H1 (cell line): Measurements from ENCODE around the gene RALGAPA1. TPM values are rescaled to one million over a fixed set of nuclear protein-coding genes. Genes with fewer than 3 reads are reported as not detected.

Experiments
- CTCF ChIA-PET: fragments of 300-600 bp; sonication (Branson Sonifier 250); formaldehyde crosslinking; loops from one replicate; lab custom pipeline; 2021; ENCODE audit not compliant: partially characterized antibody; lab: Charles Lee
- POLR2A ChIA-PET: fragments of 300-600 bp; sonication (Branson Sonifier 250); formaldehyde crosslinking; loops from one replicate; lab custom pipeline; 2021; ENCODE audit warnings: inconsistent platforms; ENCODE audit not compliant: partially characterized antibody; lab: Charles Lee
- DNase-seq, 2 experiments: peaks; one replicate each; pipeline versions ENCODE4 v3.0.0 to v3.0.0-alpha.2; 2010 to 2022; ENCODE audit warnings: low spot score in 2 of 2, low read depth in 1 of 2, mixed read lengths in 1 of 2
- FAIRE-seq: peaks from 2 replicates; lab custom pipeline; 2011; peaks lifted over from hg19 to GRCh38; lab: Jason Lieb, UNC
- H2AFZ ChIP-seq: 2 replicates; pipeline ENCODE4 v1.8.1; 2012; ENCODE audit warnings: low read length, inconsistent platforms
- H2AK5ac ChIP-seq: 2 replicates; pipeline ENCODE4 v1.6.1; 2013; ENCODE audit warnings: low read depth, low read length
- H2BK120ac ChIP-seq: replicated peaks from 2 replicates; pipeline ENCODE3; 2013; ENCODE audit warnings: low read depth, low read length, inconsistent platforms
- H2BK12ac ChIP-seq: 2 replicates; pipeline ENCODE4 v1.6.1; 2013; ENCODE audit warnings: low read depth, low read length
- H2BK15ac ChIP-seq: 2 replicates; pipeline ENCODE4 v1.6.1; 2013; ENCODE audit warnings: low read length
- H2BK20ac ChIP-seq: 2 replicates; pipeline ENCODE4 v1.6.1; 2013; ENCODE audit warnings: low read length
- H2BK5ac ChIP-seq: 2 replicates; pipeline ENCODE4 v1.6.1; 2013; ENCODE audit warnings: low read depth, low read length
- H3K14ac ChIP-seq: 2 replicates; pipeline ENCODE4 v1.6.1; 2013; ENCODE audit warnings: inconsistent platforms; ENCODE audit not compliant: insufficient read length
- H3K18ac ChIP-seq: 2 replicates; pipeline ENCODE4 v1.6.1; 2013; ENCODE audit warnings: low read length; ENCODE audit errors: extremely low read depth
- H3K23ac ChIP-seq: 2 replicates; pipeline ENCODE4 v1.6.1; 2013; ENCODE audit warnings: inconsistent platforms; ENCODE audit not compliant: insufficient read length
- H3K23me2 ChIP-seq: 2 replicates; pipeline ENCODE4 v1.6.1; 2013; ENCODE audit warnings: low read depth, low read length
- H3K27ac ChIP-seq: 2 replicates; pipeline ENCODE4 v1.6.1; 2011; ENCODE audit warnings: low read depth, low read length, inconsistent platforms
- H3K27me3 ChIP-seq, 4 experiments: replicated peaks in 1 of 4; 1 replicate in 1 of 4; 2 replicates in 3 of 4; pipeline versions ENCODE4 v1.6.1 to v1.8.1; 2011 to 2013; ENCODE audit warnings: low read length in 3 of 4, mild to moderate bottlenecking in 3 of 4, inconsistent platforms in 2 of 4, mixed read lengths in 2 of 4, moderate library complexity in 1 of 4; ENCODE audit not compliant: control insufficient read depth in 3 of 4, insufficient read depth in 3 of 4; ENCODE audit errors: extremely low read depth in 1 of 4
- H3K36me3 ChIP-seq, 4 experiments: 2 replicates each; pipeline versions ENCODE4 v1.6.1 to v1.8.1; 2011 to 2013; ENCODE audit warnings: mild to moderate bottlenecking in 4 of 4, low read length in 3 of 4, moderate library complexity in 2 of 4, control low read depth in 1 of 4, inconsistent platforms in 1 of 4; ENCODE audit not compliant: insufficient read depth in 4 of 4, control insufficient read depth in 2 of 4
- H3K4ac ChIP-seq: replicated peaks from 2 replicates; pipeline ENCODE3; 2013; ENCODE audit warnings: low read length, low read depth, mixed read lengths, inconsistent platforms; ENCODE audit not compliant: insufficient read length
- H3K4me1 ChIP-seq, 4 experiments: replicated peaks in 1 of 4; 1 replicate in 1 of 4; 2 replicates in 3 of 4; pipeline versions ENCODE4 v1.6.1 to v1.8.1; 2011 to 2013; ENCODE audit warnings: low read length in 3 of 4, inconsistent platforms in 2 of 4, mixed read lengths in 1 of 4; ENCODE audit not compliant: insufficient read depth in 4 of 4, control insufficient read depth in 3 of 4
- H3K4me2 ChIP-seq, 2 experiments: 2 replicates each; pipeline versions ENCODE4 v1.6.1 to v1.8.1; 2011 to 2013; ENCODE audit warnings: low read depth in 2 of 2, low read length in 2 of 2, control low read depth in 1 of 2, inconsistent platforms in 1 of 2, mild to moderate bottlenecking in 1 of 2; ENCODE audit not compliant: insufficient read depth in 1 of 2
- H3K4me3 ChIP-seq, 4 experiments: fragments of 200-600, 300-600 bp in 1 of 4; sonication (generic), shearing (Covaris generic), sonication (Bioruptor Twin) in 1 of 4; 2 replicates each; pipeline versions ENCODE4 v1.5.1 to v1.8.1; 2011 to 2016; ENCODE audit warnings: low read length in 4 of 4, low read depth in 3 of 4, control low read depth in 2 of 4, inconsistent platforms in 2 of 4, mild to moderate bottlenecking in 2 of 4, mixed read lengths in 1 of 4, moderate library complexity in 1 of 4; ENCODE audit not compliant: insufficient read depth in 2 of 4; ENCODE audit errors: extremely low read depth in 1 of 4
- H3K56ac ChIP-seq: replicated peaks from 2 replicates; pipeline ENCODE3; 2013; ENCODE audit warnings: low read depth, mild to moderate bottlenecking, mixed read lengths, low read length, inconsistent platforms; ENCODE audit not compliant: insufficient read length
- H3K79me1 ChIP-seq: 2 replicates; pipeline ENCODE4 v1.6.1; 2013; ENCODE audit warnings: low read depth, low read length, control low read depth
- H3K79me2 ChIP-seq, 2 experiments: 2 replicates each; pipeline versions ENCODE4 v1.6.1 to v1.8.1; 2012 to 2013; ENCODE audit warnings: low read length in 2 of 2, mild to moderate bottlenecking in 2 of 2, inconsistent platforms in 1 of 2; ENCODE audit not compliant: insufficient read depth in 2 of 2, control insufficient read depth in 1 of 2
- H3K9ac ChIP-seq, 4 experiments: replicated peaks in 1 of 4; 1 replicate in 1 of 4; 2 replicates in 3 of 4; pipeline versions ENCODE4 v1.6.1 to v1.8.1; 2011 to 2013; ENCODE audit warnings: low read depth in 3 of 4, low read length in 3 of 4, control low read depth in 2 of 4, mild to moderate bottlenecking in 2 of 4, moderate library complexity in 2 of 4, inconsistent platforms in 1 of 4; ENCODE audit errors: extremely low read depth in 1 of 4
- H3K9me3 ChIP-seq, 2 experiments: 2 replicates each; pipeline versions ENCODE4 v1.6.1 to v1.8.1; 2012 to 2013; ENCODE audit warnings: mild to moderate bottlenecking in 2 of 2, moderate library complexity in 2 of 2, control low read depth in 1 of 2, inconsistent platforms in 1 of 2, low read depth in 1 of 2, low read length in 1 of 2, mixed read lengths in 1 of 2; ENCODE audit not compliant: insufficient read depth in 2 of 2
- H4K20me1 ChIP-seq, 2 experiments: replicated peaks in 1 of 2; 2 replicates each; pipeline versions ENCODE3 to v1.8.1; 2011 to 2013; ENCODE audit warnings: inconsistent platforms in 2 of 2, low read length in 2 of 2, mild to moderate bottlenecking in 1 of 2; ENCODE audit not compliant: insufficient read depth in 2 of 2, control insufficient read depth in 1 of 2
- H4K5ac ChIP-seq: 2 replicates; pipeline ENCODE4 v1.6.1; 2013; ENCODE audit warnings: low read length, low read depth, mixed read lengths, inconsistent platforms; ENCODE audit not compliant: insufficient read length
- H4K8ac ChIP-seq: 2 replicates; pipeline ENCODE4 v1.8.0; 2013; ENCODE audit warnings: mild to moderate bottlenecking, moderate library complexity, low read length, inconsistent platforms; ENCODE audit not compliant: insufficient read depth; ENCODE audit errors: extremely low read depth
- H4K91ac ChIP-seq: replicated peaks from 2 replicates; pipeline ENCODE3; 2013; ENCODE audit warnings: low read length, mixed read lengths, inconsistent platforms; ENCODE audit not compliant: insufficient read length
- BACH1 ChIP-seq: IDR thresholded peaks from 2 replicates; pipeline ENCODE4 v1.6.1; 2012; ENCODE audit warnings: low read length, improper control_type of control experiment
- CBX8 ChIP-seq: fragments of 300-800, 300-1000 bp; sonication (generic); IDR thresholded peaks from 2 replicates; pipeline ENCODE4 v1.7.1; 2016; ENCODE audit warnings: low read depth, low read length, borderline replicate concordance
- EP300 ChIP-seq, 2 experiments: IDR thresholded peaks; 1 replicate in 1 of 2; 2 replicates in 1 of 2; pipeline ENCODE4 v1.6.1; 2011 to 2012; ENCODE audit warnings: low read depth in 2 of 2, low read length in 2 of 2, mild to moderate bottlenecking in 2 of 2, borderline replicate concordance in 1 of 2, inconsistent platforms in 1 of 2, moderate library complexity in 1 of 2
- POLR2A ChIP-seq, 2 experiments: IDR thresholded peaks; 1 replicate in 1 of 2; 2 replicates in 1 of 2; pipeline ENCODE4 v1.6.1; 2011; ENCODE audit warnings: low read depth in 2 of 2, low read length in 2 of 2, mild to moderate bottlenecking in 2 of 2; ENCODE audit errors: control extremely low read depth in 1 of 2
- WGBS, 2 experiments: shearing (Covaris generic) in 1 of 2; methylation state at CpG; one replicate each; pipeline versions ENCODE4 v1.1.6 to v1.1.7; 2013 to 2015; ENCODE audit warnings: low lambda C conversion rate in 2 of 2, mixed read lengths in 2 of 2, inconsistent platforms in 1 of 2, low coverage in 1 of 2, missing lambda C conversion rate in 1 of 2; ENCODE audit not compliant: insufficient replicate concordance in 2 of 2, insufficient coverage in 1 of 2, insufficient read length in 1 of 2; ENCODE audit errors: extremely low coverage in 1 of 2, missing lambda C conversion rate in 1 of 2; 5-methylcytosine and 5-hydroxymethylcytosine counted together
- polyA plus RNA-seq, 7 experiments: library from polyadenylated mRNA; depleted of rRNA in 3 of 7; stranded (reverse) in 5 of 7; unstranded in 2 of 7; fragments of >200 nt in 5 of 7; fragments of 200-250 nt in 2 of 7; gene quantifications; 1 replicate in 5 of 7; 2 replicates in 1 of 7; 4 replicates in 1 of 7; pipeline versions ENCODE4 v1.2.1 to v1.2.3, GENCODE V29; 2011 to 2013; ENCODE audit warnings: missing spikeins in 2 of 7, mixed read lengths in 2 of 7
- total RNA-seq: library from RNA; stranded (reverse); fragmentation: NEBNext Ultra II Directional; extraction: Animal tissue kit (Norgen Biotek cat#: 25700); gene quantifications from 2 replicates; pipeline ENCODE4 v1.2.1, GENCODE V29; 2021

The RALGAPA1 gene
- total and polyA plus RNA-seq, 2 of the 8 experiments (the other 6 are each of a cell fraction or from before 2014, with no cell fraction given): 4.2 to 26.7 TPM

DNA sequence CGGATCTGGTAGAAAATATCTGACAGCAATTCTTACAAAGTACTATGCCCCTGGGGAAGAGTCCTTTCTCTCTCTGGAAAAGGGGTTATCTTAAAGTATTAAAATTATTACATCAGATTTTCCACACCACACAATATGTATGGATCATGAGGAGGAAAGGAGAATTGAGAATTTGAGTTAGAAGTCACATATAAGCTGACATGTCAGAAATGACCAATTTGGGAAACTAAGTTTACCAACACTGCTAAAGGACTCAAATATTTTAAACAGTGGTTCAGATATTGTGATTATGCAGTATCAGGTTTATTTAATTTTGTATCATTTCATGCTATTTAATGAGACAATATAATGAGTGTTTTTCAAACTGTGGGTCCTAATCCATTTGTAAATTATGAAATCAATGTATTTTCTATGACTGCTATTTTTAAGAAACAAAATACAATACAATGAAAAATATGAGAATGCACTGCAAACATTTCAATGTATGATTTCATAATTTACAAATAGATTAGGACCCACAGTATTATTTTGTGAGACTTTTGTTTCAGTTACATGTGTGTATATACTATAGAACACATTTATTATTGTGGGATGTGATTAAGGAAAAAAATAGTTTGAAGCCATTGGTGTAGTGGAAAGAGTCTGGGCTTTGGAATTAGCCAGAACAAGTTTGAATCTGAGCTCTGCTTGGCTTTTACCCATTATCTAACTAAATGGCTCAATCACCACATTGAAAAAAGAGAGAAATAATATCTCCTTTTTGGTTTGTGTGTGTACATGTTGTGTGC is 276.9 kb downstream of the RALGAPA1 start:
- H3K4me3 ChIP-seq: no peak overlapping the region
- H4K8ac ChIP-seq: no peak overlapping the region
- FAIRE-seq (no peak), DNase-seq (no peak)
- no peak overlapping the region for H2BK12ac ChIP-seq
- no peak overlapping the region; a peak in 1 of 4 replicates for H3K4me2 ChIP-seq
- POLR2A ChIA-PET: no interaction called here
- H2BK15ac ChIP-seq: no peak overlapping the region
- H4K20me1 ChIP-seq: peaks cover 6 to 9% of the 10 kb centered on the region in 2 experiments
- no peak overlapping the region for H2AK5ac ChIP-seq
- H3K9me3 ChIP-seq: no peaks in the 10 kb centered on the region
- peaks cover 0 to 9% (median 3%) of the 10 kb centered on the region in 4 experiments; a peak in 5 of 7 replicates for H3K4me1 ChIP-seq
- no peak overlapping the region for H4K5ac ChIP-seq
- peaks cover 18% of the 10 kb centered on the region for H3K23me2 ChIP-seq
- 100% methylated on average over 1 of the region's 1 CpG; no CpG with 5 or more reads in 1 of the 2 experiments for WGBS, 2 experiments
- no peak overlapping the region for H3K18ac ChIP-seq
- H2BK120ac ChIP-seq: no peak overlapping the region
- no peak overlapping the region for H3K56ac ChIP-seq
- no peak overlapping the region for H3K23ac ChIP-seq
- CTCF ChIA-PET: interaction anchor here (0.7 to 1.3 kb wide), 2 partner anchors 38 to 308 kb away, joined by 3 read pairs; no protein-coding TSS in a partner anchor
- TF ChIP-seq POLR2A (IDR thresholded peaks at IDR 0.05; ENCODE audit: control extremely low read depth in 1 of 2, low read depth in 2 of 2, low read length in 2 of 2) (no peak), CBX8 (0 out of 2 replicates have a peak, but pooled peaks have one; percentile 43), EP300 (IDR thresholded peaks at IDR 0.05; ENCODE audit: borderline replicate concordance in 1 of 2, low read depth in 2 of 2, low read length in 2 of 2) (no peak), BACH1 (no peak)
- H3K79me2 ChIP-seq: no peaks in the 10 kb centered on the region
- no peak overlapping the region for H2BK20ac ChIP-seq
- no peak overlapping the region for H3K4ac ChIP-seq
- peaks cover 19 to 57% (median 39%) of the 10 kb centered on the region in 4 experiments for H3K27me3 ChIP-seq
- H3K27ac ChIP-seq: no peak overlapping the region
- no peak overlapping the region for H2BK5ac ChIP-seq
- H4K91ac ChIP-seq: no peak overlapping the region
- no peak overlapping the region for H2AFZ ChIP-seq
- H3K9ac ChIP-seq: no peak overlapping the region
- H3K14ac ChIP-seq: no peak overlapping the region
- H3K79me1 ChIP-seq: no peaks in the 10 kb centered on the region
- H3K36me3 ChIP-seq: no peaks in the 10 kb centered on the region
